HG02938 (cell line): Measurements from ENCODE around the gene ENDOD1.
"Not testable (repeated sequence)": the region's sequence is repeated elsewhere in the genome, so short reads cannot be mapped to it uniquely, and the experiment has no call there.

ENCODE experiments used
- ATAC-seq: cut with Tn5 transposase; IDR thresholded peaks from one replicate; pipeline ENCODE4 v1.9.1; 2021; ENCODE audit warnings: mild to moderate bottlenecking, moderate library complexity; ENCODE audit not compliant: unreplicated experiment

Gene ENDOD1

DNA sequence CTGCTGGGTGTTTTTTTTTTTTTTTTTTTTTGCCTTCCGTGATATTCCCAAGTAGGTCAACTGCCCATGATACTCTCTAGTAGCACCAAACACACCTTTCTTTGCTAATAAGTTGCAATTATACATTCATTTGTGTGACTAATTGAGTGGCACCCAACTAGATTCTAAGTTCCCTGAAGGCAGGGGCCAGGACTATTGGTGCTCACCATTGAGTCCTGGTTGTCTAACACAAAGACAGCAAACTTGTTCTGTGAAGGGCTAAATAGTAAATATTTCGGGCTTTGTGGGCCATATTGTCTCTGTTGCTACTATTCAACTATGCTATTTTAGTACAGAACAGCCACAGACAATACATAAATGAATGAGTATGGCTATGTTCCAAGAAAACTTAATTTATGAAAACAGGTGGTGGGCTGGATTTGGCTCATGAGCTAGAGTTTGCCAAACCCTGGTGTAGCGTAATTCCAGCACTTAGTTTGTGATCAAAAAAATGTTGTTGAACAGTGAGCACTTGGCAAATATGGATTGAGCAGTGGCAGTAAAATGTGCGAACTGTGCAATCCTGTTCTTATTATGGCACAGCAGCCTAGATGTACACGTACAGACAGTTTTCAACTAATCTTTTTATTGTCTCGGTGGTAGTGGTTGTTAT lies 11.3 kb downstream of the ENDOD1 start:
- no peak for ATAC-seq

DNA sequence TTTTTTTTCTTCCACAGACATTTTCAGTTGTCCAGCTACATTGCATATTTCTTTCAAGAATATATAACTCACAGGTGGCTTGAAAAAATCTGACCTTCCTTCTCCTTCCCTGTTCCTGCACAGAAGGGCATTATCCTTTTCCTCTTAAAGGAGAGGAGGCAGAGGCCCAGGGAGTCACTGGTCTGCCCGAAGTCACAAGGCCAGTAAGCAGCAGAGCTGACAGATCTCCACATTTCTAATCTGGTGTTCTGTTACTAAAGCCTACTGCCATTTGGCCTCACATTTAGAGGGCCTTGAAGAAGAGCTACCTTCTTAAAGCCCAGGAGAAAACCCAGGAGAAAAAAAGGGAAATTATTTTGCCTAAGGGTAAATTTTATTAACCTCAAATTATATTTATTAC lies 12.3 kb downstream of the ENDOD1 start:
- no peak for ATAC-seq

DNA sequence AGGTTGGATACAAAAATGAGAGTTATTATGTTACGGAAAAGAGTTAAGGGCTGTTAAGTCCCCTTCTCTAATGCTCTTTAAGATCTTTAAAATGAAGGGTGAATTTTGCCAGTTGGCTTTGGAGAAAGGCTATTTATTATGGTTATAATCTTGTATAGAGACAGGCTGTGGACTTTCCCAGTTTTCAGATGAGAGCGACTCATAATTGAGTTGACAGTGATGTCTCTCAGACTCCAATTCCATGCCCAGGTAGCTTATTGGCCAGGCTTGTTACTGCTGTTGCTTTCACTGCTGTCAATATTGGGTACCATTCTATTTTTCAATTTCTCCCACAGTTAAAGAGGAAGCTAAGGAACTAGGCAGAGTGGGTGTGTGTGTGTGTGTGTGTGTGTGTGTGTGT lies 13.1 kb downstream of the ENDOD1 start:
- no peak for ATAC-seq

DNA sequence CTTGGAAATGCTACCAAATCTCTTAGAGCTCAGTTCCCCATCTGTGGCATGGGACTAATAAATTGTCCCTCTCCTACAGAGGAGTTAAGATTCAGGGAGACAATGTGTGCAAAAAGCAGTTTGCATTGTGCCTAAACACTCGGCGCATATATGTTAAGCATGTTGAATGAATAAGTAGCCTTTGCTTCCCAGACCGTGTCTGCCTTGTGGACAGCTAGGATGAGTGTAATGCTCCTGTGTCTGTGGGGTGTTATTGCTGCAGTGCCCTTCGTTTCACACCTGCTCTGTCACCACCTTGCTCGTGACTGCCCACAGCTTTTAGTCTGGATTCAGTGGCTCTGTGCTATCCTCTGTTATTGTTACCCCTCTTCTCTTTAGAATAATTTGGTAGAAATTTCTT lies 14.1 kb downstream of the ENDOD1 start:
- no peak for ATAC-seq

DNA sequence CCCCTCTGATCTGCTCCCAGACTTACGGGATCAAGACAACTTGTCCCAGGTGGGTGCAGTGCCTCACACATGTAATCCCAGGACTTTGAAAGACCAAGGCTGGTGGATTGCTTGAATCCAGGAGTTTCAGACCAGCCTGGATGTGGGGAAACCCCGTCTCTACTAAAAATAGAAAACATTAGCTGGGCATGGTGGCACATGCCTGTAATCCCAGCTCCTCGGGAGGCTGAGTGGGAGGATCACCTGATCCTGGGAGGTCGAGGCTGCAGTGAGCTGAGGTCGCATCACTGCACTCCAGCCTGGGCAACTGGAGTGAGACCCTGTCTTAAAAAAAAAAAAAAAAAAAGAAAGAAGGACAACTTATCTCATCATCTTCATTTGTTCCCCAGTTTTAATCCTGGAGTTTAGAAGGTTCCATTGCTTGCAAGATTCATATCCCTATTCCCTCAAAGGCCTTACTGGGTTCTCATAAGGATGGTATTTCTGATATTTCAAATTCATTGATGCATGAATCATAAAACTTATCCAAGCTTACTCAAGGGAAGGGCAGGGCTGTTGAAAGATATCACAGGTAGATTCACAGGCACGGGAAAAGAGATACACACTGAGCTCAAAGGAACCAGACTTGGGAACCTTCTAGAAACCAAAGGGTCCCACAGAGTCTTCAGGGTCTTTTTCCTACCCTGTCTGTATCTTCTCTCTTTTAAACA lies 14.6 kb downstream of the ENDOD1 start:
- no peak for ATAC-seq

DNA sequence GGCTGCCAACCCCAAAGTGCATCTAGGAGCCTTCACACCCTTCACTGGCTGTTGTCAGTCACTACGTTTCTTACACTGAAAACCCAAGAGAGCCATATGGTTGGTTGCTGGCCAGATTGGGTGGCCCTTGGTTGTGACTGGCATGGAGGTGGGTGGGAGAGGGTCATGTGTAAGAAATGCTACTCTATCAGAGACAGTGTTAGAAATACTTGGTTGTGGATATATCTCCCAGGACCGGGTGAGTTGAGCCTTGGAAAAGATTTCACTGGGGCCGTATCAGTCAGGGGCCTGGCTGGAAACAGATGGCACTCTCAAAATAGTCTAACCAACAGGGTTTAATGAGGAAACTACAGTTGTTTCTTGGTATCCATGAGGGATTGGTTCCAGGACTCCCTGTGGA lies 15.2 kb downstream of the ENDOD1 start:
- ATAC-seq: no peak

DNA sequence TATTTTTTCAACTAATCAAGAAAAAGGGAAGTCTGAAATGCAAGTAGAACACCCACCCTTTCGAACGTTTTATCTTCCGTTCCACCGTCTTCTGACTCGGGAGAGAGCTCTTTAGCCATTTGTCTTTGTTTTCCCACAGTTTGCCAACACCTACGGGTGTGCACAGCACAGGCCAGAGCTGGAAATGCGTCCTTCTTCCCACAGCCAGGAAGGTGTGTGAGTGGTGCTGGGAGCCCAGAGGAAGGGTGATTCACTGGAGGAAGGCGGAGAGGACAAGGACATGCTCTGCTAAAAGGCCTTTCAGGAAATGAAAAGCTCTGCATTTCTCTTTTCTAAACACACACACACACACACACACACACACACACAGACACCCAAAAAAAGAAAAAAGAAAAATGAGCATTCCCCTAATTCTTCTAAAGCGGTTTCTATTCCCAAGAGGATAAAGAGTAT lies 18.5 kb downstream of the ENDOD1 start:
- no peak for ATAC-seq

DNA sequence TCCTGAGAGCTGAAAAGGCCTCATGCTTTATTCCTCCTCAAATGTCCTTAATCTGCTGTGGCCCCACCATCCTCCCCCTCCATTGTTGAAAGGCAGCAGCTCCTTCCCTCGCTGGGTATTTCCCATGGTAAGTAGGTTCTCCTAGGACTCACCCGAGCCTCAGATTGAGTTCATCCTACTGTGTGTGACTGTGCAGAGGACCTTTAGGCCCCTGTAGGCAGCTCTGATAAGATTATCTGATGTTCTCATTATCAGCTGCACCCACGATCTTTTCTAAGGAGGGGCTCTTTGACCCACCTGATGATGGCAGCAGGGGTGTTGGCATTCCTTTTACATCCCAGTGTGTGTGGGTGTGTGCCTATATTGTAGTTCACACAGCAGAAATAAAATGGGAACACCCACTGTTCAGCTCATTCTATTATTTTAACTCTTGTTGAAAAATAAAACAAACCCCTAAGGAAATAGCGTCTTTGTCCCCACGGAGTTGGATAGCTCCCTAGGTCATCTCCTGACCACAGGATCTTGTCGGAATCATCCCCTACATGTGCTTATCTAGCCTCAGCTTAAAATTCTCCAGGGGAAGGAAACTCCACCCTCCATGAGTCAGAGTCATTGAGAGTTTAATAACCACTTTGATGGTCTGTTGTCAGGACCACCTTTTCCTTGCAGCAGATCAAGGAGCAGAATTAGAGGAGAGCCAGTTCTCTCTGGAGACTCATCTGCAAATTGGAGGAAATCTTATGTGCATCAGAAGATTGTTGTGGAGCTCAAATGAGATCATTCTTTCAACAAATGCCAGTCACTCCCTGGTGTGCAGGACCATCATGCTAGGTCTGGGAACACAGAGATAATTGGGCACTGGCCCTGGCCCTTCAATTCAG lies 19.3 kb downstream of the ENDOD1 start:
- no peak for ATAC-seq

DNA sequence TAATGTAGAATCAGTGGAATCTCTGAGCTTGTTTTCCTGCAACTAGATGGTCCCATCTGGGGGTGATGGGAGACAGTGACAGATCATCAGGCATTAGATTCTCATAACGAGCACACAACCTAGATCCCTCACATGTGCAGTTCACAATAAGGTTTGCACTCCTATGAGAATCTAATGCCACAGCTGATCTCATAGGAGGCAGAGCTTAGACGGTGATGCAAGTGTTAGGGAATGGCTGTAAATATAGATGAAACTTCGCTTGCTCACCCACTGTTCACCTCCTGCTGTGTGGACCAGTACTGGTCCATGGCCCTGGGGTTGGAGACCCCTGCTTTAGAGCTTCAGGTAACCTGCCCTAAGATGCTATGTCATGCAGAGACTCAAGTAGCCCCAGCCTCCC lies 21.8 kb downstream of the ENDOD1 start:
- ATAC-seq: not testable (repeated sequence)

DNA sequence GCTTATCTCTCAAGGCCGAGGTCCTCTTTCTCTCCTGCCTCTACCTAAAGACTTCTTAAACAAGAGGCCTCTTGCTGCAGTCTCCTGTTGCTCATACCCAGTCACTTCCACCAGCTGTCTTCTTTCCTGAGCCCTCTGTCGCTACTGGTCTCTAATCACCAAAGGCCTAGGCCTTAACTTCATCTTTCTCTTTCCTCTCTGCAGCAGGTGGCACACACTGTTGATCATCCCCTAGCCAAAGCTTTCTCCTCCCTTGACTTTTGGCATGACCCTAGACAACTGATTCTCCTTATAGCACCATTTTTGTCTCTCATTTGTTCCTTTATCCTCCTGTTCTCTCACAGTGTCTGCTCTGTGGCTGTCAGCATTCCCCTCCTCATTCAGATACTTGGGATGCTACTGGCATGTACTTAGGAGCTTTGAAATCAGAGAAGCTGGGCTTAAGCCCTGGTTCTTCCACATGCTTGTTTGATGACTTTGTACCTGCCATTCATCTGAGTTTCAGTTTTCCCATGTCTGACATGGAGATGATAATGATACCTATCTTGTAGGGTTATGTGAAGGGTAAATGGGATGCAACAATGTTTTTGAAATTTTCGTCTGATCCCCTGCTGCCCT lies 22.4 kb downstream of the ENDOD1 start:
- no peak for ATAC-seq

DNA sequence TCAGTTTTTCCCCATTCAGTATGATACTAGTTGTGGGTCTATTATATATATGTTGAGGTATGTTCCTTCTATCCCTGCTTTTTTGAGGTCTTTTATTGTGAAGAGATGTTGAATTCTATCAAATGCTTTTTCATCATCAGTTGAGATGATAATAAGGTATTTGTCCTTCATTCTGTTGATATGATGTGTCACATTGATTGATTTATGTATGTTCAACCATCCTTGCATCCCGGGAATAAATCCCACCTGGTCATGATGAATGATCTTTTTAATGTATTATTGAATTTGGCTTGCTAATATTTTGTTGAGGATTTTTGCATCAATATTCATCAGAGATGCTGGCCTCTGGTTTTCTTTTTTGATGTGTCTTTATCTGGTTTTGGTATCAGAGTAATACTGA lies 26.0 kb downstream of the ENDOD1 start:
- no peak for ATAC-seq

DNA sequence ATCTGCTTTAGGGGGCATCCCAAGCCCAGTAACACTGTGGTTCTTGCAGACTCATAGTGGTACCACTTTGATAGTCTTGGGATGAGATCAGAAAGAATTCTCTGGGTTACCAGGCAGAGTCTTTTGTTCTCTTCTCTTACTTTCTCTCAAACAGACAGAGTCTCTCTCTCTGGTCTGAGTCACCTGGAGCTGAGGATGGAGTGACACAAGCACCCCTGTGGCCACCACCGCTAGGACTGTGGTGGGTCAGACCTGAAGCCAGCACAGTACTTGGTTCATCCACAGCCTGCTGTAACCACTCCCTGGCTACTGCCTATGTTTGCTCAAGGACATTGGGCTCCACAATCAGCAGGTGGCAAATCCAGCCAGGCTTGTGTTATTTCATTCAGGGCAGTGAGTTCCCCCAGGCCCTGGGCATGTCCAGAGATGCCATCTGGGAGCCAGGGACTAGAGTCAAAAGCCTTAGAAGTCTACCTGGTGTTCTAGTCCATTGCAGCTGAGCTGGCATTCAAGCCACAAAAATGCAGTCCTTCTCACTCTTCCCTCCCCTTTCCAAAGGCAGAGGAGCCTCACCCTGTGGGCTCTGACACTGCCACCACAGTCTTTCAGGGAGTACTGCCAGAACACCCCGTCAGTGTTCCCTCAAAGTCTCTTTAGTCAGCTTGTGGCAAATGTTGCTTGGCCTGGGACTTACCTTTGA lies 29.9 kb downstream of the ENDOD1 start:
- ATAC-seq: no peak

DNA sequence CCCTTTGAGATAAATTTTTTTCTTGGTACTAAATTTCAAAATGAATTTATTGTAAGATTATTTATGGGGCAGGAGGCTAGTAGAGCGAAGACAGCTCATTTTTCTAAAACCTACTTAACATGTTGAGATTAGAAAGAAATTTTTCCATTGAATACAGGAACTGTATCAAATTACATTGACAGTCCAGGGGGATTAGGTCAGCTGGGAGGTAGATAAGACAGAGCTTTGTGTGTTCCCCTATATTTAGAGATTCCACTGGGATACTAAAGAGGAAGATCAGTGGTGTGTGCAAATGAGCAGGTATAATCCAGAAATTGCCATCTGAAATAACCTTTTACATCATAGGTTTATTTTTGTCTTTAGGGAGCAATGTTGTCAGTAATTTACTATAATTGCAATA lies 32.1 kb downstream of the ENDOD1 start:
- ATAC-seq: no peak

DNA sequence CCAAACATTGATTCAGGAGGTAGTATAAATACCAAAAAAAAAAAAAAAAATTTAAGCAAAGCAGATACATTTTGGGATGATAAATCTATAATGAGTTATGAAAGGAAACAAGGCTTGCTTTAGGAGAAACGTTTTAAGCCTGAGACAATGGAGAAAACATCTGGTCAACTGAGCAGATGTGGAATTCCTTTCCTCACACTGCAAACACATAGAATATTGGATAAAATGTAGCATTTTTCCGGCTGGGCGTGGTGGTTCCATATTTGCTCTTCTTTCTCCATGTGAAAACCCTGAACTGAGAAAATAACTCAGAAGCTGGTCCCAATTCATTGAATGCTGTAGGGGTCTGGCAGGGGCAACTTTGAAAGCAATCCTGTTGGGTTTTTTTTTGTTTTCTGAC lies 33.9 kb downstream of the ENDOD1 start:
- ATAC-seq: no peak

DNA sequence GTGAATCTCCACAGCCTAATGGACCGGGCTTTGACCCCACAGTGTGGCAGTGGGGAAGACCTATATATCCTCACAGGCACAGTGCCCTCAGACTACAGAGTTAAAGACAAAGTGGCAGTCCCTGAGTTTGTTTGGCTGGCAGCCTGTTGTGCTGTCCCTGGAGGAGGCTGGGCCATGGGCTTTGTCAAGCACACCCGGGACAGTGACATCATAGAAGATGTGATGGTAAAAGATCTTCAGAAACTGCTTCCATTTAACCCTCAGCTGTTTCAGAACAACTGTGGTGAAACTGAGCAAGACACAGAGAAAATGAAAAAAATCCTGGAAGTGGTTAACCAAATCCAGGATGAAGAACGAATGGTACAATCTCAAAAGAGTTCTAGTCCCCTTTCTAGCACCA lies 39.0 kb downstream of the ENDOD1 start:
- no peak for ATAC-seq

DNA sequence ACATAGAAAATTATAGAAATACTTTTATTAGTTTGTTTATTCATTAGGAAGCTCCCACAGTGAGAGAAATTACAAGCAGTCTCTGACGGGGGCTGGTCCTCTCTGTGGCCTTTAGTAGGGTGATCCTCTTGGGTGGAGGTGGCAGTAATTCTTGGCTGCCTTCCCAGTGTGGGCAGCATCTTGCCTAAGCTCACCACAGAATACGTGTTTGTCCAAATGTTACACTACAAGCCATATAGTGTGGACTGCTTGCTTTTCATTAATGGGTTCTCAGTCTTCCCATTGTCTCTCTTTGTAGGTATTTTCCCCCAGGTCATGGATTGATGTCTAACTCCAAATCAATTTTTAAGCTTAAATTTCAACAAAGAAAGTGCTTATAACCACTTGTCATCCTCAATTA lies 43.3 kb downstream of the ENDOD1 start:
- ATAC-seq: no peak

DNA sequence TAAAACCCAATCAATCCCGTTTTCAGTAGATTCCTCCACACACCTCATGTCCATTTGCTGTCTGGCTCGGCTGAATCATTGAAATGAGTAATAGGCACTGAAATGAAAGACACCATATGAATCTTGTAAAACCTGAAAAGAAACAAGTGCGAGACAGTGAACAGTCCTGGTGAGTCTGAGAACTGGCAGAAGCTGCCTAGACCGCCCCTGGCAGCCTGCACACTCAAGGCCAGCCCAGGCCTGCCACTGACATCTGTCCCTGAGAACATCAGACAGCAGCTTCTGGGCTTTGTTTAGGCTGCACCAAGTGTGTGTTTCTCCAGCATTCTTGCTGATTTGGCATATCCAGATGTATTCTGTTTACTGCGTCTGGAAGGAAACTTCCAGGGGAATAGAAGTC lies 44.8 kb downstream of the ENDOD1 start:
- ATAC-seq: no peak

DNA sequence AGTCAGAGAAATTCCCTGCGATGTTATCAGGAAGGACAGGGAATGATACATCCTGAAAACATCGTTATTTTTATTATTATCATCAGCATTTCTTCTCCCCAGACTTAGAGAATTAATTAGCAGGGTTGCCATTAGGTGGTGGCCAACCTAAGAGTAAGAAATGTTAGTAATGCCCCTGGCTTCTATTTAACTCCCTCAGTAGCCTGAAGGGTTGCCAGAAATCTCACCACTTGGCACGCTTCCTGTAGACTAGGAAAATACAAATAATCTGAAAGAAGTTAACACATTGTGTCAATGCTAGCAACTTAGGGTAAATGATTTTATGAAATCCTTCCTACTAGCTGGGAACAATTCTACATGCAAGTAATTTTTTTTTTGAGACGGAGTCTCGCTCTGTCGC lies 45.5 kb downstream of the ENDOD1 start:
- ATAC-seq: no peak

DNA sequence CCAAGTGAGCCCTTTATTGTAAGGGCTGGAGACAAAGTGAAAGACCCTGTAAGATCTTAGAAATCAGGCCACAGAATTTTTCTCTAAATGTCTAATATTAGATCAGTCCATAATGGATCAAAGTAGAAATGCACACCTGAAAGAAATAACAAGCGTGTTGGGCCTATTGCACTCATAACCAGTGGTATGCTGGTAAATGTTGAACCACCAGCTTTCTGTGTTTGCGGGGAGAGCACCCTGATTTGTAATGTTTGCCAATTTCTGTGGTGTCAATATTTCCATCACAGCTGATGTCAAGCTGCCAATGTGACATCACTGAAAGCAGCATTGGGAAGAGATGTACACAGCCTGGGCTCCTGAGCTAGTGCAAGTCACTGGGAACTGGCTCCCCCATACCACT lies 46.2 kb downstream of the ENDOD1 start:
- ATAC-seq: no peak

DNA sequence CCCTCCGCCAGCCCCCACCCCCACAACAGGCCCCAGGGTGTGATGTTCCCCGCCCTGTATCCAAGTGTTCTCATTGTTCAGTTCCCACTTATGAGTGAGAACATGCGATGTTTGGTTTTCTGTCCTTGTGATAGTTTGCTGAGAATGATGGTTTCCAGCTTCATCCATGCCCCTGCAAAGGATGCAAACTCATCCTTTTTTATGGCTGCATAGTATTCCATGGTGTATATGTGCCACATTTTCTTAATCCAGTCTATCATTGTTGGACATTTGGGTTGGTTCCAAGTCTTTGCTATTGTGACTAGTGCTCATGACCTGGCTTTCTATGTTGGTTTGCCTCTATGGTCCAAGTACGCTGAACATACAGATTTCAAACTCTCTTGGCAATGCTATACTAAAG lies 47.1 kb downstream of the ENDOD1 start:
- ATAC-seq: not testable (repeated sequence)

DNA sequence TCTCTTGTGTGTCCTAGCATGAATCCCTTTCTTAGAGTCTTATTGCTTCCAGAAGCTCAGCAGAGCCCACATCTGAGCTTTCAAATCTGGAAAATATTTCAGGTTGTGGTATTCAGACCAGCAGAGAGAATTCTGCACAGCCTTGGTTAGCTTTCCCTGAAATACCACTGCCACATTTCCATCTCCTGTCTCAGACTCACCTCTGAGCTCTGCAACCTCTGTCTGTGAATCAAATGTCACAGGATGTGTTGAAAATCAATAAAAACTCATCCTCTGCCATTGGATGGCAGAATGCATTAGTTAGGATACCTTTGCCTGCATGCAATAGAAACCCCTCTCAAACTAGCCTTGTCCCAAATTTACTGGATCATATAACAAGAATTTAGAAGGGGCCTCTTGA lies 47.7 kb downstream of the ENDOD1 start:
- ATAC-seq: no peak
